B cell (primary cell): ENCODE results near the gene ZBTB46.

Experiments
- CTCF ChIP-seq: fragments of 200-600 bp; IDR thresholded peaks from one replicate; pipeline ENCODE4 v1.8.0; 2022; ENCODE audit warnings: antibody characterized with exemption, mild to moderate bottlenecking
- EZH2 ChIP-seq: IDR thresholded peaks from 2 replicates; pipeline ENCODE4 v1.6.1; 2012; ENCODE audit warnings: borderline replicate concordance, low read depth, mild to moderate bottlenecking, moderate library complexity, low read length; ENCODE audit not compliant: insufficient read depth, poor library complexity, severe bottlenecking

- TF ChIP-seq CTCF (no peak), EZH2 (no peak)
Observed at GRCh38 chr20:63778857-63779256, 52.2 kb downstream of the ZBTB46 start.
